Heart right ventricle (tissue), 16 donors: Measurements from ENCODE around the gene NAA10. TPM values are rescaled to one million over a fixed set of nuclear protein-coding genes. Genes with fewer than 3 reads are reported as not detected.

Experiments
- ATAC-seq, 8 donors: fragments of 200-7000 bp; cut with Tn5 transposase; one replicate each; pipeline ENCODE4 v1.9.1; 2020; ENCODE audit warnings: mild to moderate bottlenecking in 8 of 8, moderate library complexity in 8 of 8, moderate number of reproducible peaks in 1 of 8
- DNase-seq, 2 donors: peaks; one replicate each; pipeline ENCODE4 v3.0.0-alpha.2; 2020
- H3K27ac ChIP-seq, 10 donors: fragments of 200-600 bp; sonication (generic) in 2 of 10; one replicate each; pipeline versions ENCODE4 v1.5.0 to v1.8.0; 2020 to 2022; ENCODE audit warnings: mild to moderate bottlenecking in 3 of 10
- H3K27me3 ChIP-seq, 7 donors: fragments of 200-600 bp; one replicate each; pipeline ENCODE4 v1.8.0; 2021 to 2022; ENCODE audit warnings: mild to moderate bottlenecking in 2 of 7
- H3K36me3 ChIP-seq, 9 donors: fragments of 200-600 bp; sonication (generic) in 1 of 9; one replicate each; pipeline versions ENCODE4 v1.5.0 to v1.8.0; 2020 to 2022; ENCODE audit warnings: mild to moderate bottlenecking in 2 of 9
- H3K4me1 ChIP-seq, 9 donors: fragments of 200-600 bp; sonication (generic) in 1 of 9; one replicate each; pipeline versions ENCODE4 v1.5.0 to v1.8.0; 2020 to 2022; ENCODE audit warnings: mild to moderate bottlenecking in 4 of 9
- H3K4me3 ChIP-seq, 10 donors: fragments of 200-600 bp; sonication (generic) in 2 of 10; one replicate each; pipeline versions ENCODE4 v1.5.0 to v1.8.0; 2020 to 2022; ENCODE audit warnings: mild to moderate bottlenecking in 7 of 10, moderate library complexity in 2 of 10
- H3K9me3 ChIP-seq, 11 donors: fragments of 200-600 bp in 10 of 11; sonication (generic) in 2 of 11; one replicate each; pipeline versions ENCODE4 v1.5.0 to v1.8.0; 2013 to 2022; ENCODE audit warnings: mild to moderate bottlenecking in 2 of 11, control low read depth in 1 of 11, moderate library complexity in 1 of 11
- CTCF ChIP-seq, 9 donors: fragments of 200-600 bp; sonication (generic) in 2 of 9; IDR thresholded peaks; one replicate each; pipeline versions ENCODE4 v1.5.0 to v1.8.0; 2021 to 2022; ENCODE audit warnings: antibody characterized with exemption in 9 of 9, mild to moderate bottlenecking in 5 of 9, moderate library complexity in 1 of 9
- WGBS, 2 donors: extraction: QIAGEN DNeasy Blood & Tissue Kit; methylation state at CpG; one replicate each; pipeline ENCODE4 v1.1.7; 2013; ENCODE audit warnings: inconsistent platforms in 1 of 2; 5-methylcytosine and 5-hydroxymethylcytosine counted together
- intact Hi-C, 10 donors: fragments of 100-400 bp; cut with DNase I; formaldehyde crosslinking; loops; one replicate each; pipeline versions ENCODE4 v1.11.1 to v1.14.2; 2022
- polyA plus RNA-seq, 2 donors: library from polyadenylated mRNA; stranded (reverse); fragments of 200-250 nt; gene quantifications; one replicate each; pipeline ENCODE4 v1.2.3, GENCODE V29; 2013
- total RNA-seq, 10 donors: library from RNA; stranded (reverse); fragmentation: NEBNext Ultra II Directional in 3 of 10; extraction: Animal tissue kit (Norgen Biotek cat#: 25700) in 3 of 10; gene quantifications; one replicate each; pipeline versions ENCODE4 v1.2.1 to v1.2.4, GENCODE V29; 2021 to 2023
- donor health status: Arrhythmogenic right ventricular cardiomyopathy.
- donor health status: ischemic (EF 13 %, LVEDD 7.1; RV severe dilation, severe dysfunction).
- donor health status: healthy with polysubstance abuse.
- donor health status: DM: no; HTN: yes; CAD: no.
- donor health status: DM: no; HTN: no; CAD: no.
- donor health status: ischemic (EF 25% LVEDD 6.9; RV normal size, moderate dysfunction).
- donor health status: ischemic (EF 25% LVEDD 5.7; RV mildly dilated, moderate dysfunction).
- donor health status: healthy.
- donor health status: DM: yes; HTN: yes; CAD: no.
- donor health status: Ischemic cardiomyopathy.
- donor health status: ischemic (EF 35%, LVEDD 5.7; RV mildly dilated, moderate dysfunction).
- donor health status: nonischemic (EF 11% LVEDD 7.7; RV severe dilation, severe dysfunction).
- donor health status: DM: yes; HTN: yes; CAD: no.
- donor health status: PGD.
- donor health status: ischemic (EF 29% LVEDD 5.4; RV normal size, mild dysfunction).
- donor health status: nonischemic (EF 23%, LVEDD 6.1; RV moderate dilation, normal function).

Gene NAA10
- total and polyA plus RNA-seq, 12 donors, result 46.9 to 228 (median 62.2) TPM

GRCh38 chrX:153968754-153969124, 33.9 kb upstream of the NAA10 start:
- H3K27ac ChIP-seq, result peak overlapping the region in 6 of 10 donors; percentile 64 to 100 (median 96)
- H3K4me1 ChIP-seq, result peaks cover 8 to 65% (median 47%) of the 10 kb centered on the region in 9 donors
- TF ChIP-seq CTCF (IDR thresholded peaks at IDR 0.05), result no peak
- H3K36me3 ChIP-seq, result peaks cover 0 to 9% (median 0%) of the 10 kb centered on the region in 9 donors
- intact Hi-C loops, result no loop called here
- peak overlapping the region in 8 of 10 donors; percentile 47 to 92 (median 84) for H3K4me3 ChIP-seq
- no peaks in the 10 kb centered on the region for H3K9me3 ChIP-seq
- 15 to 27% methylated on average over 12 of the region's 12 CpGs for WGBS, 2 donors
- DNase-seq (no peak), ATAC-seq (no peak)
- peaks cover 0 to 15% (median 0%) of the 10 kb centered on the region in 7 donors for H3K27me3 ChIP-seq

GRCh38 chrX:153968255-153968654, 33.4 kb upstream of the NAA10 start:
- H3K27ac ChIP-seq, result peak overlapping the region in 6 of 10 donors; percentile 64 to 100 (median 96)
- no peak for ATAC-seq
- H3K27me3 ChIP-seq, result peaks cover 0 to 15% (median 0%) of the 10 kb centered on the region in 7 donors
- H3K9me3 ChIP-seq, result no peaks in the 10 kb centered on the region
- intact Hi-C loops, result no loop called here
- no peak for TF ChIP-seq CTCF (IDR thresholded peaks at IDR 0.05)
- WGBS, 2 donors, result 32 to 35% methylated on average over 9 of the region's 9 CpGs
- no peak for DNase-seq
- peak overlapping the region in 6 of 10 donors; percentile 4 to 92 (median 88) for H3K4me3 ChIP-seq
- peaks cover 8 to 60% (median 42%) of the 10 kb centered on the region in 9 donors for H3K4me1 ChIP-seq
- peaks cover 0 to 14% (median 0%) of the 10 kb centered on the region in 9 donors for H3K36me3 ChIP-seq

GRCh38 chrX:153967536-153968224, 32.8 kb upstream of the NAA10 start:
- intact Hi-C loops, result no loop called here
- peak overlapping the region in 6 of 10 donors; percentile 13 to 98 (median 64) for H3K27ac ChIP-seq
- WGBS, 2 donors, result 52 to 64% methylated on average over 16 of the region's 16 CpGs
- H3K9me3 ChIP-seq, result no peaks in the 10 kb centered on the region
- peaks cover 8 to 59% (median 42%) of the 10 kb centered on the region in 9 donors for H3K4me1 ChIP-seq
- H3K36me3 ChIP-seq, result peaks cover 0 to 19% (median 0%) of the 10 kb centered on the region in 9 donors
- DNase-seq, result no peak
- peak overlapping the region in 4 of 10 donors; percentile 3 to 86 (median 40) for H3K4me3 ChIP-seq
- TF ChIP-seq CTCF (IDR thresholded peaks at IDR 0.05), result no peak
- peaks cover 0 to 15% (median 0%) of the 10 kb centered on the region in 7 donors for H3K27me3 ChIP-seq
- no peak for ATAC-seq

- peaks cover 0 to 26% (median 0%) of the 10 kb centered on the region in 9 donors for H3K36me3 ChIP-seq
- H3K4me1 ChIP-seq, result peaks cover 8 to 59% (median 42%) of the 10 kb centered on the region in 9 donors
- 59 to 64% methylated on average over 14 of the region's 14 CpGs for WGBS, 2 donors
- H3K9me3 ChIP-seq, result no peaks in the 10 kb centered on the region
- peaks cover 0 to 15% (median 0%) of the 10 kb centered on the region in 7 donors for H3K27me3 ChIP-seq
- DNase-seq, result no peak
- intact Hi-C loops, result no loop called here
- no peak for ATAC-seq
- peak overlapping the region in 1 of 10 donors; percentile 86 for H3K4me3 ChIP-seq
- peak overlapping the region in 5 of 10 donors; percentile 22 to 98 (median 43) for H3K27ac ChIP-seq
- no peak for TF ChIP-seq CTCF (IDR thresholded peaks at IDR 0.05)
Measured at GRCh38 chrX:153966841-153967535, 32.2 kb upstream of the NAA10 start.
